CD4-positive, alpha-beta T cell (primary cell): ENCODE data around the gene TK1. TPM values are rescaled to one million over a fixed set of nuclear protein-coding genes. Genes with fewer than 3 reads are reported as not detected.

Experiments used
- ATAC-seq: fragments of 200-7000 bp; cut with Tn5 transposase; one replicate; pipeline ENCODE4 v1.10.0; 2022; ENCODE audit warnings: mild to moderate bottlenecking; ENCODE audit not compliant: poor library complexity
- CTCF ChIA-PET: fragments of 350-600 bp; sonication (Branson Sonifier 250); formaldehyde crosslinking; loops from one replicate; lab custom pipeline; 2021; ENCODE audit warnings: antibody characterized with exemption, inconsistent platforms; lab: Charles Lee
- POLR2A ChIA-PET: fragments of 350-600 bp; sonication (Branson Sonifier 250); formaldehyde crosslinking; loops from one replicate; lab custom pipeline; 2021; ENCODE audit warnings: antibody characterized with exemption, inconsistent platforms; lab: Charles Lee
- DNase-seq, 14 experiments: peaks; one replicate each; pipeline ENCODE4 v3.0.0-alpha.2; 2013 to 2020; ENCODE audit warnings: mixed read lengths in 2 of 14
- H3K27ac ChIP-seq, 2 donors: one replicate each; pipeline versions ENCODE4 v1.5.1 to v1.7.0; 2013; ENCODE audit warnings: low read length in 2 of 2, low read depth in 1 of 2, mild to moderate bottlenecking in 1 of 2
- H3K27me3 ChIP-seq, 2 experiments: 1 replicate in 1 of 2; 2 replicates in 1 of 2; pipeline versions ENCODE4 v1.6.1 to v1.7.0; 2013; ENCODE audit warnings: low read length in 2 of 2, control low read depth in 1 of 2, mild to moderate bottlenecking in 1 of 2, moderate library complexity in 1 of 2; ENCODE audit not compliant: insufficient read depth in 2 of 2, control insufficient read depth in 1 of 2
- H3K36me3 ChIP-seq: one replicate; pipeline ENCODE4 v1.6.1; 2013; ENCODE audit warnings: low read length, control low read depth; ENCODE audit not compliant: insufficient read depth
- H3K4me1 ChIP-seq: one replicate; pipeline ENCODE4 v1.6.1; 2013; ENCODE audit warnings: low read length, control low read depth; ENCODE audit not compliant: insufficient read depth
- H3K4me3 ChIP-seq: one replicate; pipeline ENCODE4 v1.5.1; 2013; ENCODE audit warnings: mild to moderate bottlenecking, low read length, moderate library complexity
- H3K9me3 ChIP-seq, 2 experiments: 1 replicate in 1 of 2; 2 replicates in 1 of 2; pipeline versions ENCODE4 v1.6.1 to v1.7.0; 2013; ENCODE audit warnings: low read length in 2 of 2, mild to moderate bottlenecking in 2 of 2, control low read depth in 1 of 2, moderate library complexity in 1 of 2; ENCODE audit not compliant: control insufficient read depth in 1 of 2, insufficient read depth in 1 of 2
- H3K27ac Mint-ChIP-seq: one replicate; pipeline ENCODE4 v1.8.0; 2020; ENCODE audit warnings: mixed read lengths
- H3K27me3 Mint-ChIP-seq: one replicate; pipeline ENCODE4 v1.8.0; 2021; ENCODE audit warnings: mixed read lengths
- H3K36me3 Mint-ChIP-seq: one replicate; pipeline ENCODE4 v1.8.0; 2021; ENCODE audit warnings: low read depth, mixed read lengths
- H3K4me1 Mint-ChIP-seq: one replicate; pipeline ENCODE4 v1.8.0; 2021; ENCODE audit warnings: low read depth, mixed read lengths
- H3K4me3 Mint-ChIP-seq: one replicate; pipeline ENCODE4 v1.8.0; 2020; ENCODE audit warnings: mild to moderate bottlenecking, mixed read lengths
- H3K9me3 Mint-ChIP-seq: one replicate; pipeline ENCODE4 v1.8.0; 2020; ENCODE audit warnings: mixed read lengths
- CTCF ChIP-seq: fragments of 200-600 bp; IDR thresholded peaks from one replicate; pipeline ENCODE4 v1.8.0; 2022; ENCODE audit warnings: antibody characterized with exemption, mild to moderate bottlenecking
- intact Hi-C, 2 experiments: fragments of 100-400 bp; cut with DNase I in 1 of 2; cut with micrococcal nuclease in 1 of 2; formaldehyde crosslinking; loops; one replicate each; pipeline versions ENCODE4 v1.15.1 to v1.9.0; 2023 to 2025; cut with DNase I, micrococcal nuclease
- total RNA-seq, 174 experiments: library from RNA in 2 of 174; stranded (reverse) in 2 of 174; gene quantifications; one replicate each; pipeline ENCODE4 v1.2.3 and lab custom pipeline; 2021 to 2026

The TK1 gene
- total RNA-seq, 2 experiments from 2014 or later, result 0.78 to 0.88 TPM

GRCh38 chr17:78142119-78142861 lies 44.6 kb downstream of the TK1 start:
- POLR2A ChIA-PET, result interaction anchor here (0.7 to 16.9 kb wide), 10 partner anchors 8 to 33 kb away, joined by 3 to 766 read pairs (median 5); partner anchors contain the start of genes TMC6 and TMC8
- no peaks in the 10 kb centered on the region for H3K9me3 Mint-ChIP-seq
- Histone ChIP-seq H3K4me3 (no peak overlapping the region), H3K4me1 (peaks cover 88% of the 10 kb centered on the region), H3K27ac (peak overlapping the region in 1 of 2 donors; percentile 21), H3K36me3 (peaks cover 46% of the 10 kb centered on the region), H3K9me3 (no peaks in the 10 kb centered on the region), H3K27me3 (no peaks in the 10 kb centered on the region)
- H3K4me1 Mint-ChIP-seq, result peaks cover 54% of the 10 kb centered on the region
- no peaks in the 10 kb centered on the region for H3K27me3 Mint-ChIP-seq
- peak in 2 of 14 experiments; percentile 54 to 71 for DNase-seq
- peak overlapping the region; percentile 67 for H3K27ac Mint-ChIP-seq
- no peak for ATAC-seq
- CTCF ChIA-PET, result interaction anchor here (1.2 to 1.8 kb wide), 2 partner anchors 30 to 31 kb away, joined by 3 to 5 read pairs; no protein-coding TSS in a partner anchor
- TF ChIP-seq CTCF, result no peak
- no peak overlapping the region for H3K4me3 Mint-ChIP-seq
- intact Hi-C loops, result loop anchor here in 1 of 2 experiments (5.0 kb wide), 1 partner anchor 45 kb away; the partner anchor contains the start of genes AFMID and TK1
- H3K36me3 Mint-ChIP-seq, result peaks cover 44% of the 10 kb centered on the region

- Mint-ChIP-seq H3K36me3 (peaks cover 51% of the 10 kb centered on the region), H3K27me3 (no peaks in the 10 kb centered on the region), H3K4me3 (no peak overlapping the region), H3K9me3 (no peaks in the 10 kb centered on the region), H3K4me1 (peaks cover 61% of the 10 kb centered on the region), H3K27ac (peak overlapping the region; percentile 67)
- ATAC-seq, result no peak
- DNase-seq, result no peak
- peaks cover 89% of the 10 kb centered on the region for H3K4me1 ChIP-seq
- ChIA-PET CTCF (interaction anchor here (1.2 to 1.8 kb wide), 2 partner anchors 29 to 32 kb away, joined by 3 to 5 read pairs; no protein-coding TSS in a partner anchor), POLR2A (interaction anchor here (0.7 to 16.9 kb wide), 10 partner anchors 7 to 35 kb away, joined by 3 to 766 read pairs (median 7); partner anchors contain the start of genes TMC6 and TMC8)
- H3K27me3 ChIP-seq, result no peaks in the 10 kb centered on the region
- H3K4me3 ChIP-seq, result no peak overlapping the region
- H3K9me3 ChIP-seq, result no peaks in the 10 kb centered on the region
- H3K36me3 ChIP-seq, result peaks cover 53% of the 10 kb centered on the region
- no peak for TF ChIP-seq CTCF
- peak overlapping the region in 1 of 2 donors; percentile 21 for H3K27ac ChIP-seq
- intact Hi-C loops, result loop anchor here (2.0 to 5.0 kb wide), 2 partner anchors 27 to 46 kb away; partner anchors contain the start of genes AFMID (in 1 of the 2), SYNGR2 (in 1 of the 2) and TK1 (in 1 of the 2)
Measured at GRCh38 chr17:78141437-78142118, 45.3 kb downstream of the TK1 start.
